HCT116 (cell line): Measurements from ENCODE around the gene ADRA1B. TPM values are rescaled to one million over a fixed set of nuclear protein-coding genes. Genes with fewer than 3 reads are reported as not detected.

Experiments
- ATAC-seq: fragments of 200-7000 bp; cut with Tn5 transposase; 2 replicates; pipeline ENCODE4 v1.9.1; 2020; ENCODE audit warnings: mild to moderate bottlenecking, moderate library complexity
- BruUV-seq: library from RNA; stranded (reverse); fragments of 400-500 nt; replicated peaks from 2 replicates; lab custom pipeline; 2021; lab: Mats Ljungman, UMichigan
- CTCF ChIA-PET: fragments of 300-600 bp; sonication (Branson Sonifier 250); formaldehyde crosslinking; loops from one replicate; lab custom pipeline; 2021; ENCODE audit warnings: antibody characterized with exemption; lab: Charles Lee
- POLR2A ChIA-PET: fragments of 300-600, 350-600 bp; sonication (Branson Sonifier 250); formaldehyde crosslinking; loops from one replicate; lab custom pipeline; 2021; ENCODE audit warnings: antibody characterized with exemption; lab: Charles Lee
- RAD21 ChIA-PET, 2 experiments: fragments of 300-600 bp; sonication (Branson Sonifier 250); formaldehyde crosslinking; loops; one replicate each; lab custom pipeline; 2023; ENCODE audit warnings: low total read pairs in 2 of 2; ENCODE audit not compliant: uncharacterized antibody in 2 of 2, unreplicated experiment in 2 of 2, low non-redundant PET in 1 of 2; lab: Charles Lee
- DNase-seq: peaks from one replicate; pipeline ENCODE4 v3.0.0-alpha.2; 2010; ENCODE audit warnings: low read depth, low spot score
- H2AFZ ChIP-seq: fragments of 200-600 bp; shearing (Covaris generic), sonication (generic); 2 replicates; pipeline ENCODE4 v1.6.1; 2017; ENCODE audit warnings: low read depth, mixed run types, mixed read lengths, antibody characterized with exemption, low read length; ENCODE audit not compliant: poor library complexity, severe bottlenecking
- H3K27ac ChIP-seq: 2 replicates; pipeline ENCODE4 v1.5.1; 2012; ENCODE audit warnings: low read depth, low read length
- H3K27me3 ChIP-seq: fragments of 200-600 bp; sonication (generic); 2 replicates; pipeline ENCODE4 v1.6.1; 2016; ENCODE audit warnings: mixed run types, low read length, mixed read lengths; ENCODE audit not compliant: insufficient read depth
- H3K36me3 ChIP-seq, 2 experiments: fragments of 200-500 bp in 1 of 2; fragments of 200-600 bp in 1 of 2; sonication (Bioruptor generic) in 1 of 2; sonication (generic) in 1 of 2; 2 replicates each; pipeline versions ENCODE4 v1.5.1 to v1.6.1; 2014 to 2016; ENCODE audit warnings: low read length in 2 of 2, inconsistent platforms in 1 of 2, mixed read lengths in 1 of 2, mixed run types in 1 of 2; ENCODE audit not compliant: insufficient read depth in 2 of 2, control insufficient read depth in 1 of 2
- H3K4me1 ChIP-seq, 2 experiments: fragments of 200-600 bp in 1 of 2; sonication (generic) in 1 of 2; 2 replicates each; pipeline versions ENCODE4 v1.5.1 to v1.6.1; 2012 to 2017; ENCODE audit warnings: low read length in 2 of 2, inconsistent platforms in 1 of 2, mild to moderate bottlenecking in 1 of 2, mixed read lengths in 1 of 2, mixed run types in 1 of 2, moderate library complexity in 1 of 2; ENCODE audit not compliant: insufficient read depth in 2 of 2, control insufficient read depth in 1 of 2
- H3K4me2 ChIP-seq: fragments of 200-600 bp; sonication (generic); 2 replicates; pipeline ENCODE4 v1.6.1; 2017; ENCODE audit warnings: mixed run types, low read length, mixed read lengths
- H3K4me3 ChIP-seq, 2 experiments: fragments of 200-600 bp in 1 of 2; sonication (generic) in 1 of 2; replicated peaks in 1 of 2; 2 replicates each; pipeline ENCODE4 v1.5.1; 2011 to 2016; ENCODE audit warnings: low read length in 2 of 2, control low read depth in 1 of 2, low read depth in 1 of 2, mild to moderate bottlenecking in 1 of 2, mixed read lengths in 1 of 2, mixed run types in 1 of 2
- H3K79me2 ChIP-seq: fragments of 200-600 bp; sonication (generic); 2 replicates; pipeline ENCODE4 v1.6.1; 2017; ENCODE audit warnings: mild to moderate bottlenecking, mixed run types, low read length, moderate library complexity, mixed read lengths; ENCODE audit not compliant: insufficient read depth
- H3K9ac ChIP-seq: fragments of 200-600 bp; sonication (generic); 2 replicates; pipeline ENCODE4 v1.6.1; 2016; ENCODE audit warnings: low read length, mixed read lengths
- H3K9me2 ChIP-seq: fragments of 200-600 bp; sonication (generic), shearing (Covaris generic); 2 replicates; pipeline ENCODE4 v1.6.1; 2017; ENCODE audit warnings: mixed run types, mild to moderate bottlenecking, moderate library complexity; ENCODE audit not compliant: insufficient read depth
- H3K9me3 ChIP-seq, 2 experiments: fragments of 200-500 bp in 1 of 2; fragments of 200-600 bp in 1 of 2; sonication (Bioruptor generic) in 1 of 2; sonication (generic) in 1 of 2; 2 replicates each; pipeline ENCODE4 v1.6.1; 2014 to 2017; ENCODE audit warnings: low read length in 2 of 2, mixed read lengths in 2 of 2, inconsistent platforms in 1 of 2, low read depth in 1 of 2, mild to moderate bottlenecking in 1 of 2, mixed run types in 1 of 2, moderate library complexity in 1 of 2; ENCODE audit not compliant: control insufficient read depth in 1 of 2, insufficient read depth in 1 of 2
- H4K20me1 ChIP-seq: fragments of 200-600 bp; sonication (generic), shearing (Covaris generic); 2 replicates; pipeline ENCODE4 v1.6.1; 2017; ENCODE audit warnings: mixed run types, mild to moderate bottlenecking, moderate library complexity; ENCODE audit not compliant: insufficient read depth
- CBX3 ChIP-seq: IDR thresholded peaks from 2 replicates; pipeline ENCODE4 v1.6.1; 2012; ENCODE audit warnings: low read depth
- CEBPB ChIP-seq: IDR thresholded peaks from 2 replicates; pipeline ENCODE4 v1.6.1; 2012; ENCODE audit warnings: low read depth
- CTCF ChIP-seq, 3 experiments: fragments of 200-600 bp in 1 of 3; sonication (generic) in 1 of 3; IDR thresholded peaks in 2 of 3; conservative IDR thresholded peaks in 1 of 3; 2 replicates each; pipeline ENCODE4 v1.5.1; 2012 to 2017; ENCODE audit warnings: low read depth in 2 of 3, low read length in 2 of 3, antibody characterized with exemption in 1 of 3, borderline replicate concordance in 1 of 3, control low read depth in 1 of 3, mild to moderate bottlenecking in 1 of 3, mixed read lengths in 1 of 3, mixed run types in 1 of 3, moderate library complexity in 1 of 3; ENCODE audit not compliant: insufficient read depth in 1 of 3
- EGR1 ChIP-seq: IDR thresholded peaks from 2 replicates; pipeline ENCODE4 v1.6.1; 2012; ENCODE audit warnings: low read depth
- ELF1 ChIP-seq: IDR thresholded peaks from 2 replicates; pipeline ENCODE4 v1.6.1; 2012; ENCODE audit warnings: low read depth, borderline replicate concordance
- EZH2 ChIP-seq: fragments of 200-600 bp; sonication (generic); IDR thresholded peaks from 2 replicates; pipeline ENCODE4 v1.6.1; 2017; ENCODE audit warnings: antibody characterized with exemption, mixed run types
- EZH2phosphoT487 ChIP-seq: fragments of 200-600 bp; IDR thresholded peaks from 2 replicates; pipeline ENCODE4 v1.6.1; 2018; ENCODE audit warnings: antibody characterized with exemption, borderline replicate concordance
- FOSL1 ChIP-seq: IDR thresholded peaks from 2 replicates; pipeline ENCODE4 v1.6.1; 2012; ENCODE audit warnings: low read depth
- JUND ChIP-seq: IDR thresholded peaks from 2 replicates; pipeline ENCODE4 v1.6.1; 2012
- MAX ChIP-seq: IDR thresholded peaks from 2 replicates; pipeline ENCODE4 v1.6.1; 2012
- POLR2A ChIP-seq: IDR thresholded peaks from 2 replicates; pipeline ENCODE4 v1.7.0; 2011; ENCODE audit warnings: borderline replicate concordance; ENCODE audit not compliant: insufficient read depth, insufficient read length; ENCODE audit errors: extremely low read depth
- POLR2AphosphoS5 ChIP-seq: IDR thresholded peaks from 2 replicates; pipeline ENCODE4 v1.6.1; 2011; ENCODE audit warnings: mild to moderate bottlenecking, low read depth, low read length, moderate library complexity
- RAD21 ChIP-seq: IDR thresholded peaks from 2 replicates; pipeline ENCODE4 v1.6.1; 2012; ENCODE audit warnings: low read depth, mild to moderate bottlenecking
- SP1 ChIP-seq: IDR thresholded peaks from 2 replicates; pipeline ENCODE4 v1.6.1; 2012; ENCODE audit warnings: low read depth
- SRF ChIP-seq: IDR thresholded peaks from 2 replicates; pipeline ENCODE4 v1.6.1; 2012; ENCODE audit warnings: low read depth
- TCF7L2 ChIP-seq: IDR thresholded peaks from 2 replicates; pipeline ENCODE4 v1.7.0; 2011; ENCODE audit warnings: borderline replicate concordance, inconsistent platforms; ENCODE audit not compliant: insufficient read depth, insufficient read length; ENCODE audit errors: extremely low read depth
- ZBTB33 ChIP-seq: IDR thresholded peaks from 2 replicates; pipeline ENCODE4 v1.6.1; 2011; ENCODE audit warnings: mild to moderate bottlenecking, low read length, moderate library complexity; ENCODE audit not compliant: insufficient replicate concordance; ENCODE audit errors: extremely low read depth
- ZFX ChIP-seq: fragments of 450-650 bp; IDR thresholded peaks from 2 replicates; pipeline ENCODE4 v1.6.1; 2017
- intact Hi-C: fragments of 100-400 bp; cut with micrococcal nuclease; formaldehyde crosslinking; loops from 2 replicates; pipeline ENCODE4 v1.10.0; 2022
- total RNA-seq: library from RNA; stranded (reverse); gene quantifications from one replicate; pipeline ENCODE4 v1.2.1, GENCODE V29; 2021; ENCODE audit not compliant: unreplicated experiment

Gene ADRA1B
- total RNA-seq, 1 experiment from 2014 or later = not detected

GRCh38 chr5:159881967-159882366 is 34.3 kb upstream of the ADRA1B start:
- RAD21 ChIA-PET = no interaction called here
- no peak for DNase-seq
- Histone ChIP-seq H2AFZ (no peak overlapping the region), H3K4me2 (no peak overlapping the region), H3K27ac (no peak overlapping the region), H3K9me3 (no peaks in the 10 kb centered on the region), H3K4me1 (peaks cover 0 to 13% of the 10 kb centered on the region in 2 experiments; a peak in 2 of 4 replicates), H3K9me2 (no peaks in the 10 kb centered on the region), H3K27me3 (no peaks in the 10 kb centered on the region), H3K36me3 (no peaks in the 10 kb centered on the region), H4K20me1 (no peaks in the 10 kb centered on the region), H3K9ac (no peak overlapping the region), H3K4me3 (no peak overlapping the region), H3K79me2 (no peaks in the 10 kb centered on the region)
- no TSS peak for BruUV-seq
- intact Hi-C loops = no loop called here
- POLR2A ChIA-PET = no interaction called here
- ATAC-seq = no peak
- CTCF ChIA-PET = no interaction called here
- TF ChIP-seq EGR1 (no peak), JUND (no peak), CEBPB (no peak), RAD21 (no peak), EZH2 (no peak), POLR2AphosphoS5 (no peak), CBX3 (no peak), ZFX (no peak), TCF7L2 (no peak), CTCF (IDR thresholded peaks at IDR 0.05 in 2 of 3, conservative IDR thresholded peaks at IDR 0.05 in 1 of 3; ENCODE audit: borderline replicate concordance in 1 of 3, insufficient read depth in 1 of 3, low read depth in 2 of 3, low read length in 2 of 3) (no peak), SP1 (no peak), MAX (no peak), ZBTB33 (no peak), SRF (no peak), POLR2A (no peak), EZH2phosphoT487 (no peak), FOSL1 (no peak), ELF1 (no peak)
